ENCODE data around the gene TCAF1.
"Not testable (repeated sequence)": the region's sequence is repeated elsewhere in the genome, so short reads cannot be mapped to it uniquely, and the experiment has no call there.

DNA sequence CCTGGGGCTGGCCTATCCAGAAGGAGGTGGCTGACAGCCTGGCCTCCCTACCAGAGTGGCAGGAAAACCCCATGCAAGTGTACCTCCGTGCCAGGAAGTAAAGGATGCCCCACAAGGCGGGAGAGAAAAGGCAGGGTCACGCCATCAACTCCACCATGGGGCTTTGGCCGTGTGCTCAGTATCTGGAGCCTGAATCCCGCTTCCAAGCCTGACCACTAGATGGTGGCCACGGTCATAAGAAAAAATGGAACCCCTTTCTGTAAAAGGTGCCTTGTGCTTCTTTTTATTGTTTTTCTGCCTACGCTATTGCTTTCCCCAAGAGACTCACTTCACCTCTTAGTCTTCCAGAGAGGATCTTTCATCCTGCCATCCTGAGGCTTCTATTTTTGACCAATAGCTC is 84.1 kb downstream of the TCAF1 start:
- TF ChIP-seq EZH2 (IDR thresholded peaks at IDR 0.05; ENCODE audit: borderline replicate concordance, low read depth, low read length, severe bottlenecking), result not testable (repeated sequence)
- TF ChIP-seq, protein P1, sequence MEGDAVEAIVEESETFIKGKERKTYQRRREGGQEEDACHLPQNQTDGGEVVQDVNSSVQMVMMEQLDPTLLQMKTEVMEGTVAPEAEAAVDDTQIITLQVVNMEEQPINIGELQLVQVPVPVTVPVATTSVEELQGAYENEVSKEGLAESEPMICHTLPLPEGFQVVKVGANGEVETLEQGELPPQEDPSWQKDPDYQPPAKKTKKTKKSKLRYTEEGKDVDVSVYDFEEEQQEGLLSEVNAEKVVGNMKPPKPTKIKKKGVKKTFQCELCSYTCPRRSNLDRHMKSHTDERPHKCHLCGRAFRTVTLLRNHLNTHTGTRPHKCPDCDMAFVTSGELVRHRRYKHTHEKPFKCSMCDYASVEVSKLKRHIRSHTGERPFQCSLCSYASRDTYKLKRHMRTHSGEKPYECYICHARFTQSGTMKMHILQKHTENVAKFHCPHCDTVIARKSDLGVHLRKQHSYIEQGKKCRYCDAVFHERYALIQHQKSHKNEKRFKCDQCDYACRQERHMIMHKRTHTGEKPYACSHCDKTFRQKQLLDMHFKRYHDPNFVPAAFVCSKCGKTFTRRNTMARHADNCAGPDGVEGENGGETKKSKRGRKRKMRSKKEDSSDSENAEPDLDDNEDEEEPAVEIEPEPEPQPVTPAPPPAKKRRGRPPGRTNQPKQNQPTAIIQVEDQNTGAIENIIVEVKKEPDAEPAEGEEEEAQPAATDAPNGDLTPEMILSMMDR (IDR thresholded peaks at IDR 0.05; ENCODE audit: borderline replicate concordance, extremely low read depth, low read length, poor library complexity, severe bottlenecking), result not testable (repeated sequence)
